Sigmoid colon (tissue), 7 donors: Measurements from ENCODE around the gene SAMD4A. TPM values are rescaled to one million over a fixed set of nuclear protein-coding genes. Genes with fewer than 3 reads are reported as not detected.

Source experiments
- DNase-seq: peaks from one replicate; pipeline ENCODE4 v3.0.0-alpha.2; 2019
- H3K27ac ChIP-seq, 4 donors: fragments of 200-600 bp; sonication (generic); one replicate each; pipeline ENCODE4 v1.5.1; 2016 to 2019; ENCODE audit warnings: mild to moderate bottlenecking in 1 of 4
- H3K27me3 ChIP-seq, 3 donors: fragments of 200-600 bp; sonication (generic); one replicate each; pipeline ENCODE4 v1.5.1; 2019; ENCODE audit warnings: mild to moderate bottlenecking in 1 of 3
- H3K36me3 ChIP-seq, 4 donors: fragments of 200-600 bp; sonication (generic); one replicate each; pipeline ENCODE4 v1.5.1; 2016 to 2019
- H3K4me1 ChIP-seq, 4 donors: fragments of 200-600 bp; sonication (generic); one replicate each; pipeline ENCODE4 v1.5.1; 2017 to 2019
- H3K4me3 ChIP-seq, 4 donors: fragments of 200-600 bp; sonication (generic); one replicate each; pipeline ENCODE4 v1.5.1; 2017 to 2019; ENCODE audit warnings: mild to moderate bottlenecking in 2 of 4, moderate library complexity in 1 of 4
- H3K9me3 ChIP-seq, 4 donors: fragments of 200-600 bp in 3 of 4; sonication (generic) in 3 of 4; one replicate each; pipeline versions ENCODE4 v1.5.1 to v1.6.1; 2013 to 2019
- EP300 ChIP-seq, 4 donors: sonication (generic); formaldehyde crosslinking; IDR thresholded peaks; one replicate each; pipeline ENCODE4 v1.6.1; 2017; ENCODE audit warnings: antibody characterized with exemption in 4 of 4
- POLR2A ChIP-seq, 2 donors: fragments of 450-650 bp; IDR thresholded peaks; one replicate each; pipeline ENCODE4 v1.6.1; 2016; ENCODE audit warnings: antibody characterized with exemption in 2 of 2, mild to moderate bottlenecking in 2 of 2, moderate library complexity in 2 of 2
- POLR2AphosphoS5 ChIP-seq, 4 donors: sonication (generic); formaldehyde crosslinking; IDR thresholded peaks; one replicate each; pipeline ENCODE4 v1.6.1; 2017; ENCODE audit warnings: antibody characterized with exemption in 4 of 4
- WGBS, 2 donors: extraction: QIAGEN DNeasy Blood & Tissue Kit; methylation state at CpG; one replicate each; pipeline ENCODE4 v1.1.7; 2013; 5-methylcytosine and 5-hydroxymethylcytosine counted together
- intact Hi-C: fragments of 100-400 bp; cut with DNase I; formaldehyde crosslinking; loops from one replicate; pipeline ENCODE4 v1.15.1; 2023
- polyA plus RNA-seq, 3 donors: library from polyadenylated mRNA; stranded (reverse); fragments of 200-250 nt; gene quantifications; one replicate each; pipeline ENCODE4 v1.2.3, GENCODE V29; 2013
- total RNA-seq, 4 donors: library from RNA; depleted of rRNA; stranded (reverse); fragments of >200 nt; gene quantifications; one replicate each; pipeline ENCODE4 v1.1.0, GENCODE V29; 2016
- TF ChIP-seq, protein P1 (sequence below), 4 experiments: fragments of 450-650 bp in 3 of 4; fragments of 200-600 bp in 1 of 4; IDR thresholded peaks; one replicate each; pipeline ENCODE4 v1.5.1; 2016 to 2019; ENCODE audit warnings: antibody characterized with exemption in 4 of 4, mild to moderate bottlenecking in 3 of 4, moderate library complexity in 2 of 4
- donor health status: healthy with polysubstance abuse.
- donor health status: Bipolar disorder and iron deficiency.
- donor health status: healthy.

Gene SAMD4A
- total and polyA plus RNA-seq, 7 donors = 4.2 to 135 (median 79.8) TPM

DNA sequence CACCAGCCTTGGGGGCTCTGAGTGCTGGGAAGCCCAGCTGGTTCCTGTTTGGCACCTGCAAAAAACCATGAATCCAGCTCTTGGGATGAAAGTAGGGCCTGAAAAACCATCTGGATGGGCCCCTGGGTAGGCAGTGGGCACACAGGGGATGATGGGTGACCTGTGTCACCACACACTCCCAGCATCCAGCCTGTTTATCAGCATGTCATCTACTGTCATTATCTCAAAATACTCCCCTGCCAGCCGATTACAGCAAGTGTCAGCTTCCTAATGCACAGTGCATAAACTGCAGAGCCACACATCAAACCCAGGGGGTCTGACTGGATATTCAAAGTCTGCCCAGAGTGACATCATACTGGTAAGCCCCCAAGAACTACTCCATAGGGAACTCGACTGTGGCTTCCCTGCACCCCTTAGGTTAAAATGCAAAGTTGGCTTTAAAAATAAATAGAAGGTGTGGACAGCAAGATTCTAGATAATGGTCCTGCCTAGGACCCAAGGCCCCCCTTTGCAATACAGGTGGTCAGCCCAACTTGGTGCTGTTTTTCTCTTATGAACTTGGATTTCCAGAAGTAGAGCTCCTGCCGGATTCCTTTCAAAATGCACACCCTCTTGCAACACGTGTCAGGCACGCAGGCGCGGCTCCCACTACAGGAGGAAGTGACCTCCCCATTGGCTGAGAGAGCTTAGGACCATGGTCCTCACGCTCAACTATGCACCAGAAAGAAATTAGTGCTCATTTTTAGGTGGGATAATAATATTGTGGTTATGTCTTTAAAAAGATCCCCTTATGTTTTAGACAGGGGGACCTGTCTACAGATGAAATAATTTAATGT is 241.6 kb downstream of the SAMD4A start:
- WGBS, 2 donors = 78 to 81% methylated on average over 8 of the region's 8 CpGs
- H3K27ac ChIP-seq = no peak overlapping the region
- DNase-seq = no peak
- H3K4me1 ChIP-seq = peaks cover 0 to 8% (median 3%) of the 10 kb centered on the region in 4 donors
- H3K36me3 ChIP-seq = no peaks in the 10 kb centered on the region
- no peaks in the 10 kb centered on the region for H3K9me3 ChIP-seq
- TF ChIP-seq, protein P1, sequence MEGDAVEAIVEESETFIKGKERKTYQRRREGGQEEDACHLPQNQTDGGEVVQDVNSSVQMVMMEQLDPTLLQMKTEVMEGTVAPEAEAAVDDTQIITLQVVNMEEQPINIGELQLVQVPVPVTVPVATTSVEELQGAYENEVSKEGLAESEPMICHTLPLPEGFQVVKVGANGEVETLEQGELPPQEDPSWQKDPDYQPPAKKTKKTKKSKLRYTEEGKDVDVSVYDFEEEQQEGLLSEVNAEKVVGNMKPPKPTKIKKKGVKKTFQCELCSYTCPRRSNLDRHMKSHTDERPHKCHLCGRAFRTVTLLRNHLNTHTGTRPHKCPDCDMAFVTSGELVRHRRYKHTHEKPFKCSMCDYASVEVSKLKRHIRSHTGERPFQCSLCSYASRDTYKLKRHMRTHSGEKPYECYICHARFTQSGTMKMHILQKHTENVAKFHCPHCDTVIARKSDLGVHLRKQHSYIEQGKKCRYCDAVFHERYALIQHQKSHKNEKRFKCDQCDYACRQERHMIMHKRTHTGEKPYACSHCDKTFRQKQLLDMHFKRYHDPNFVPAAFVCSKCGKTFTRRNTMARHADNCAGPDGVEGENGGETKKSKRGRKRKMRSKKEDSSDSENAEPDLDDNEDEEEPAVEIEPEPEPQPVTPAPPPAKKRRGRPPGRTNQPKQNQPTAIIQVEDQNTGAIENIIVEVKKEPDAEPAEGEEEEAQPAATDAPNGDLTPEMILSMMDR (IDR thresholded peaks at IDR 0.05) = no peak
- TF ChIP-seq POLR2AphosphoS5 (IDR thresholded peaks at IDR 0.05) = no peak
- no peak for TF ChIP-seq EP300 (IDR thresholded peaks at IDR 0.05)
- no peak for TF ChIP-seq POLR2A (IDR thresholded peaks at IDR 0.05)
- H3K27me3 ChIP-seq = no peaks in the 10 kb centered on the region
- intact Hi-C loops = no loop called here
- no peak overlapping the region for H3K4me3 ChIP-seq

DNA sequence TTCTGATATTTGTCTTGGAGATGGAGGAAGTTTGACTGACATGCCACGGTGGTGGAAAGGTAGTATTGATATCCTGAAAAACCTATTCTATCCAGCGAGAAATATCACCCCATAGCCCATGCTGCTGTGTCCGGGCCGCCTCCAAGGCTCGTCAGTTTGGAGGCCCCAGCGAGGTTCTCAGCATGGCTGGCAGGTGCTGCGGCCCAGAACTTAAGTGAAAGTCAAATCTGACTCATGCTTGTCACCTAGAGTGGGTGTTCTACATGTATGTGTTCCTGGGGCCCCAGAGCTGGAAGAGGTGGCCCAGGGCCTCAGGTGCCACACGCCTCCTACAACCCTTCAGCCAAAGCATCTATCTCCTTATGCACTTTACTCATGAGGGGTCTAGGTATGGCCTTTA is 242.8 kb downstream of the SAMD4A start:
- no peak for DNase-seq
- H3K27me3 ChIP-seq = no peaks in the 10 kb centered on the region
- peaks cover 0 to 8% (median 3%) of the 10 kb centered on the region in 4 donors for H3K4me1 ChIP-seq
- TF ChIP-seq EP300 (IDR thresholded peaks at IDR 0.05) = no peak
- TF ChIP-seq, protein P1 (IDR thresholded peaks at IDR 0.05) = no peak
- TF ChIP-seq POLR2AphosphoS5 (IDR thresholded peaks at IDR 0.05) = no peak
- TF ChIP-seq POLR2A (IDR thresholded peaks at IDR 0.05) = no peak
- H3K36me3 ChIP-seq = no peaks in the 10 kb centered on the region
- H3K9me3 ChIP-seq = no peaks in the 10 kb centered on the region
- H3K27ac ChIP-seq = no peak overlapping the region
- 90 to 94% methylated on average over 8 of the region's 8 CpGs for WGBS, 2 donors
- intact Hi-C loops = no loop called here
- no peak overlapping the region for H3K4me3 ChIP-seq

DNA sequence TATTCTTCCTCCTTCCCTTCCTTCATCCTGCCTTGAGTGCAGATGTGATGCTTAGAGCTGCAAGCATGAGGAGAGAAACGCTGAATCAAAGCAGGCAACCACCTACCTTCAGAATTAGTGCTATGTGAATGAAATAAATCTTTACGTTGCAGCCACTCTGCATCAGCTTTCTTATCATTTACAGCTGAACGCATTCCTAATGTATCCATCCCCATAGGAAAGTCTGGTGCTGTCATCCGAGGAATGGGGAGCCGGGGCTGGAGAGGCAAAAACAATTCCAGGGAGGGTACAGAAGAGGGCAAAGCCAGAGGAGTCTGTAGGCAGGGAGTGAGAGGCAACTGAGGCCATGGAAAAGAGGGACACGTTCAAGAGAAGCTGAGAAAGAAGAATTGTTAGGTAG is 245.7 kb downstream of the SAMD4A start:
- intact Hi-C loops = loop anchor here (1.0 kb wide), 1 partner anchor 253 kb away; no protein-coding TSS in a partner anchor
- Histone ChIP-seq H3K36me3 (no peaks in the 10 kb centered on the region), H3K9me3 (no peaks in the 10 kb centered on the region), H3K27ac (no peak overlapping the region), H3K4me3 (no peak overlapping the region), H3K4me1 (no peaks in the 10 kb centered on the region), H3K27me3 (no peaks in the 10 kb centered on the region)
- TF ChIP-seq POLR2A (IDR thresholded peaks at IDR 0.05) (no peak), EP300 (IDR thresholded peaks at IDR 0.05) (no peak), POLR2AphosphoS5 (IDR thresholded peaks at IDR 0.05) (no peak)
- TF ChIP-seq, protein P1 (IDR thresholded peaks at IDR 0.05) = no peak
- 84 to 89% methylated on average over 6 of the region's 6 CpGs for WGBS, 2 donors
- DNase-seq = no peak

DNA sequence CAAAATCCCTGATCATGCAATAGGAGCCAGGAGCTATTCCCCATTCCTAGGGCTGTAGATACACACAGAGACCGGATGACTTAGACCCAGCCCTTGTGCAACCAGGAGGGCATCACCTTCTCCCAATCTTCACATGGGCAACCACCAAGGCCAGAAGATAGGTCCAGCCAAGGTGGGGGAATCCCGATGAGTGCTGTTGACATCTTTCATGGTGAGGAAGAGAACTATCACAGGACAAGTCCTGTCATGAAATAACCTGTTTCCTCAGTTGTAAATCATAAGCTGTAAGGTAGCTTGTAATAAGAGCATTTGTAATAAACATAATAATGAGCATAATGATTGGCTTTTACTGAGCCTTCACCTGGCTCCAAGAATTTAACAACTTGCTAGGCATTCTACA is 246.2 kb downstream of the SAMD4A start:
- H3K27me3 ChIP-seq = no peaks in the 10 kb centered on the region
- intact Hi-C loops = no loop called here
- DNase-seq = no peak
- 91 to 96% methylated on average over 2 of the region's 2 CpGs for WGBS, 2 donors
- H3K27ac ChIP-seq = no peak overlapping the region
- no peaks in the 10 kb centered on the region for H3K9me3 ChIP-seq
- TF ChIP-seq EP300 (IDR thresholded peaks at IDR 0.05) = no peak
- TF ChIP-seq, protein P1 (IDR thresholded peaks at IDR 0.05) = no peak
- TF ChIP-seq POLR2AphosphoS5 (IDR thresholded peaks at IDR 0.05) = no peak
- TF ChIP-seq POLR2A (IDR thresholded peaks at IDR 0.05) = no peak
- H3K36me3 ChIP-seq = no peaks in the 10 kb centered on the region
- H3K4me1 ChIP-seq = no peaks in the 10 kb centered on the region
- H3K4me3 ChIP-seq = no peak overlapping the region
